Stimulated activated CD4-positive, alpha-beta T cell treated with anti-CD3 and anti-CD28 coated beads, Interleukin-4, amount 100 ng/mL, for 4 hours (primary cell): ENCODE data around the gene KIF5C.

ENCODE experiments used
- DNase-seq, 2 experiments: peaks; one replicate each; pipeline ENCODE4 v3.0.0-alpha.2; 2020

The KIF5C gene

DNA sequence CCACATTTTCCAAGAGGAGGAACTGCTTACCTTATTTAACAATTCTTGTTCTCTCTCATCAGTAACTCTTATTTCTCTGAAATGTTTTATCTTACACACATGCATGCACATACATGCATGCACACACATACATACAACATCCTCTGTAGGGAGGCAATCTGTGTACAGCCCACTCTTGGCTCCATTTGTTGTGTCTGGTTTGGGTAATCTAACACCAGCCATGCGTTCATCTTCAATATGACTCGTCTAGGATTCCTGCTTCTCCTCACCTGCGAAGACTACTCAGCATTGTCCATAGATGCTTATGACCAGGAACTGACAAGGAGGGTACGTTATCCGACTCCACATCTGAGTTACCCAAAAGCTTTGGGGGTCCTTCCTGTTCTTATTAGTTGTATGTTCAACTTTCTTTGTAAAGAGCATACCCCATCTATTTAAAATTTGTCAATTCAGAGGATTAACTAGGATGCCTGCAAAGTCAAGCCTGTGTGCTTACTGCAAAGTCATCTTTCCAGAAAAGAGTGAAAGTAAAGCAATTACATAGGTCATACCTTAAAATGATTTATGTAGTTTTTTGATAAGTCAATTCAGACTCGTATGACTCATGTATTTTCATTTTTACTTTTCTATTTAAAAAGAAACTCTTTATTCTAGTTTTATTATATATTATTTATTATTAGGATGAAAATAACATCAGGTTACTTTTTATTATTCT is 181.7 kb downstream of the KIF5C start:
- DNase-seq = no peak

DNA sequence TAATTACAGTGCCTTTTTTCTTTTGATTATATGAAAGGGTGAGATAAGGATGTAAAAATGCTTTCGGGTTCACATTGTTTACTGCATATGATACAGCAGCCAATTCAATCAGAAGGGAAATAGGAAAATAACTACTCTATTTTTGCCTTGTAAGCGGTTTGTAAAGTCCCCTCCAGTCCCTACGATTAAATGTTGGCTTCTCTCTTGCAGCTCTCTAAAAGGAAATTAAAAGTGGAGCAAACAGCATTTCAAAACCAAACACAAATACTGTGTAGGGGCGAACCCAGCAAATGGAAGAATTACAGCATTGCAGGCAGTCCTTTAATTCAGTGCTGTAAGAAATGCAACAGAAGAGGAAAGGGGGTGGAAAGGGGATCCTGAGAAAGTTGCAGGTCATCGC is 182.4 kb downstream of the KIF5C start:
- no peak for DNase-seq

DNA sequence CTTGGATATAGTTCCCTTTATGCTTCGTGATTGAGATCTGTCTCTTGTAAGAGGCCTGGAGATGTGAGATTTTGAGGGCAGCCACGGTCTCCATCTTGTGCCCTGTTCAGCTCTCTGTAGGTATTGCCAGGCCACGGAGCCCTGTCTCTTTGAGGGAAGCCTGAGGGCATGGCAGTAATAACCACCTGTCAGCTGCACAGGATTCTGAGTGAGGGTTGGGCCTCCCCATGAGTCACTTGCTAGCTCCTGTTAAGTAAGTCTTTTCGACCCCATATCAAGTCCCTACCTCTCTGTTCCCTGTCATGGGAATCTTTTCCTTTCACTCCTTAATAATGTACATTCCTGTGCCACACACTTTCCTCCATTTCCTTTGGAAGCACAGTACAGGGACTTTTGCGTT is 183.9 kb downstream of the KIF5C start:
- no peak for DNase-seq

DNA sequence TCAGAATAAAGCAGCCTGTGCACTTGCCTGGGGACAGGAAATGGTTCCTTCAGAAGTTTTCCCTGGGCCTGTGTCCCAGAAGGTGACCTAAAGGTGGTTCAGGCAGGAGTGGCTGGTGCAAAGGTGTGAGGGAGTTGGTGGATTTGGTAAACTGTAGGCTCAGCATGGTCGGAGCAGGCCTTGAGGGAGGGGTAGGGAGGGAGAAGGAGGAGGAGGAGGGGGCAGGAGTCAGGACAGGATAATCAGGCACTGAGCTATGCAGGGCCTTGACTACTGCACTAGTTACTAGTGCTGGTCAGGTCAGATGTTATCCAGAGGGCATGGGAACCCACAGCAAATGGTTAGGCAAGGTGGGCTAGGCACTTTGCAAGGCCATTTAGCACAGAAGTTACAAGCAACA is 184.8 kb downstream of the KIF5C start:
- no peak for DNase-seq

DNA sequence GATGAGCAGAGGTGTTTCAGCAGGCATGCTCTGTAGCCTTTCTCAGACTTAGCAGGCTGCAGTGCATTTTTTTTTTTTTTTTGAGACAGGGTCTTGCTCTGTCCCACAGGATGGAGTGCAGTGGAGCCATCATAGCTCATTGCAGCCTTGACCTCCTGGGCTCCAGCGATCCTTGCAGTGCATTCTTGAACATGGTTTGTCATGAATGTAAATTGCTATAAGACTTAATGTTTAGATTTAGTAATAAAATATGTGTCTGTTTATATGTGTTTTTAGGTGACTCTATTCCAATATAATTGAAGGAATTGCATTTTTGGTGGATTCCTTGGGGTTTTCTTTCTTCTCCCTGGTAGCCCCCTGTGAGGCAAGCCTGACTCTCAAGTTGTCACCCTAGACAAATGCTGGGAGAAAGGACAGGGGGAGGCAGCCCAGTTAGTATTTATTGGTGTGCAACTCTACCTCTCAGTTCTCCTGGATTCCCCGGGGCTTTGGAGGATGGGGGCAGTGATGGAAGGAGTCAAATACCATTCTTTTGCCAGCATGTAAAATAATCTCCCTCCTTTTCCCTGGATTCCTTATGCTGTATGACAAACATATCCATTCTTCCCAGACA is 186.2 kb downstream of the KIF5C start:
- no peak for DNase-seq

DNA sequence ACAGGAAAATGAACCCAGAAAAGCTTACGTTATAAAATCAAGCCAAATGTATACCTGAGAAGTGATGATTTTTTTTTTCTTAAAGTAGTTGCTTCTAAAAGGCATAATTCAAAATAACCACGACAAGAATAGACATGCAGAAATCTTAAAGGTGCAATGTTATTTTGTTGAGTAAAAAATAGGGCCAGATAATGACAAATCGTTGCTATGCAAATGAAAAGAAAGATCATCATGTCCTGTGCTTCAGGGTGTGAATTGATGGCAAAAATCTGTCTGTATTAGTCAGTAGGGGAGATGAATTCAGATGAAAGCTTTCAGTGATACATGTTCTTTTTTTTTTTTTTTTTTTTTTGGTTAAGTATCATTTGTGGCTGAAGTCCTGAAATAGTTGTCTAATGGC is 187.5 kb downstream of the KIF5C start:
- no peak for DNase-seq

DNA sequence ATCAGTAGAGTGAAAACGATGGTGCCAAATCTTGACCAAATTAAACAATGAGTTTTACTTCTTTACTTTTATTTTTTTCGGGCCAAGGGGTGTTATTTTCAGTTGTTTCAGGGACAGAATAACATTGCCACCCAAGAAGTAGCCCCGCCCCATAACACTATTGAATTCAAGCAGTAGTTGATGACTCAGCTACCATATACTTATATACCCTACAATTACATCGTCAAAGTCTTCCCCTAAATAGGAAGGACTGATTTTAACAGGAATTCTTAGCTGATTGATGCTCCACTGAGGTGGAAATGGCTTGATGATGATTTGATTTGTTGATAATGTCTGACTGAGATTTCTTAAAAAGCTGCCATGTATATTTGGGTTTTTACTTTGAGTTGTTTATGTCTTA is 188.2 kb downstream of the KIF5C start:
- no peak for DNase-seq

DNA sequence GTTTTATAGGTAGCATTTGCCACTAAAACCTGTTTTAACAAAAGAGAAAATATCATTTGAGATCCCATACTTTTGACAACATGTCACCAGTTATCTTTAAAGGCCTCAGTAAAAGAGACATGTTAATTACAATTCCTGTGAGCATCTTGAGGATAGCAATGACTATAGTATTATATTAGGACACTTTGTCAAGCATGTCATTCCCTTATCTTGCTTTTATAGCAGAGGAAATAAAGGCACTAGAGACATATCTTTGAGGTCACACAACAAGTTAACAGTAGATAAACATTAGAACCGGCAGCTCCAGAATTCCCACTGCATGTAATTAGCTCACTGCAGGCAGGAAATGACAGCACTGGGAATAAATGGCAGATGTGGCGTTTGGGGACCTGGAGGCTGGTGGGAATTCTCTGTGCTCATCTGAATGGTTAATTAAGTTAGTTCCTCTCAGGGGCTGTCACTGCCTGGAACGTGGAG is 189.4 kb downstream of the KIF5C start:
- DNase-seq = no peak

DNA sequence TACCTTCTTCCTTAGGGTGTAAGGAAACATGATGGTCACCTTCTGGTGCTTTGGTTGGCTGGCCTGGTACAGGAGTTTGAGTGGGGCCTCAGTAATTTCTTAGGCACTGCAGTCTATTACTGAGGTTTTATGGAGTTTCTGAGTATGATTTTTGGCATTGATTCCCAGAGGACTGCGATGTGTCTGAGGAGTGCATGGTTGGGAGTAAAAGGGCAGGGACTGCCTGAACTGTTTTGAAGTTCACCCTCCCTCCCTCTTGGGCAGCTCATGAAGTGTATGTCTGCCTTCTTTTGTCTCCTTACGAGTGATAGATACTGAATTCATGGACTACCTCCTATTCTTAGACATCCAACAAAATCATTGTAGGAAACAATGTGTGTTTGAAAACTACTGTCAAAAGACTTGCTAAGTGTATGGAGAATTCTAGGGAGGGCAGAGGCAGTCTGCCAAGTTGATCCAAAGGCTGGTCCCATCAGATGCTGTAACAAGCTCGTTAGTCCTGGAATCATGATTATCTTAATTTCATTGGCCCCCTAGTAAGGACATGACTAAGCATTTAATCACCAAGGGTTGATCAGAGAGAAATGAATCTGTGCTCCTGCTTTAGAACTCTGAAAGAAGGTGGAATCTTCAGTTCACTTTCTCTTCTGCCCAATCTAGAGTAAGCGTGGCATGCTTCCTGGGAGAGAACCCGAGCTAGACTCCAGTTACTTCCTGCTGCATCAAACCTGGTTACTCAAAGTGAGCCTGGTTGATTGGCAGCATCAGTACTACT is 190.0 kb downstream of the KIF5C start:
- DNase-seq = no peak

DNA sequence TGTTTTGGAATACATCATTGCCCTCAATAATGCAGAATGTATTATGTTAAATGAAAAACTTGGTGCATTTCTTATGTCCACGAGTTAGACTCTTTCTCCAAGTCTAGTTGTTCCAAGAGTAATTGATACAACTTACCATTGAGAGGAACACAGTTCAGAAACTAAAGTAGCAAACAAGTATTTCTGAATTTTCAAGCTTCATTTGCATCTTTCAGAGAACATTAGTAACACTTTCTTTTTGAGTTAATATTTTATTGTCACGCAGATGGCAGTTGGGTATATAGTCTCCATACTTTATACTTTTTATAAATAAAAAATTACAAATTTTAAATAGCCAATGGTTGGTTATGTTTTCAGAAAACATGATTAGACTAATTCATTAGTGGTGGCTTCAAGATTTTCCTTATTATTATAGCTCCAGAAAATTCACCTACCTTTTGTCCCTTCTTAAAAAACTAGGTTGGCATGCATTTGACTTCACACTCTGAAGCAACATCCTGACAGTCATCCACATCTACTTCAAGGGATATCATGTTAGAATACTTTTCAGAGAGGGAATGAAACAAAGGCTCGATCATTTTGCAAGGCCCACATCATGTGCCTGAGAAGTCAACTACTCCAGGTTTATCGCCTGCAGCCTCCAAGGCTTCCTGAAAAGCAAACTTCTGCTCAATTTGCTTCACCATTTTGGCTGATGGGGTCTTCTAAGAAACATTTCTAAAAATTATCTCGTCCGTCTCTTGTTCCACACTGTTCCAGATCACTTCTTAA is 193.4 kb downstream of the KIF5C start:
- DNase-seq = no peak

DNA sequence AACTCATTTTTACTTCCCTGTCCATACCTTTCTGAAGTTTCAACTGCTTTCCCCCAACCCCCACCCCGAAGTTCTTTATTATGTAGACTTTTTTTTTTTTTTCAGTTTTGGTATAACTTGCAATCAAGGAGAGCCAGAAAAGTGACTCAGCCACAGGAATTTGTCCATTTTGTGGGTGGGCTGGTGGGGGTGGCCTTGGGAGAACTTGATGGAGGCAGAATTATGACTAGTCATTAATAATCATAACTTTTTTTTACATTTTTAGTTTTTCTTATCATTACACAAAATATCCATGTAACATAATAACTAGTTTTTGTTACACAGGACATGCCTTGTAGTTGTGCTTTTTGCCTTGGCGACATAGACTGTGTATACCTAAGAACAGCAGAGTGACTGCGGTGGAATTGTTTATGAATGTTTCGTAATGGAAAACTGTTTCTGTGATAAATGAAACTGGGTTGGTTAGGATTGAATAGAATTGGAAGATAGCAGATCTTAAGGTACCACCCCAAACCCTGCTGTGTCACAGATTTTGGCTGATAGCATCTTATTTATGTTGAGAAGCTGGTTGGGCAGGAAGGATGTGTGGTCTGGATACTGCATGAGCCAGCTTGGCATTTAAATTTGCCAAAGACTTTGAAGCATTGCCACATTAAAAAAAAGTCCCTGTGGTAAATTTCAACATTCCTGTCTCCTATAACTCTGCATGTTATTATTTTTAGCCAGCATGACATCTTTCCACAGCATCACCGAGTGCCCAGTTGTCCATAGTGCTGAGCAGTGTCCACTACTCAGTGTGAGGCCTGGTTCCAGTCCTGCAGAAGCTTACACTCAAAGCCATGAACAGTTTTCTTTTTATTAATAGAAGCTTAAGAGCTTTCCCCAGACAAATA is 194.2 kb downstream of the KIF5C start:
- DNase-seq = no peak

DNA sequence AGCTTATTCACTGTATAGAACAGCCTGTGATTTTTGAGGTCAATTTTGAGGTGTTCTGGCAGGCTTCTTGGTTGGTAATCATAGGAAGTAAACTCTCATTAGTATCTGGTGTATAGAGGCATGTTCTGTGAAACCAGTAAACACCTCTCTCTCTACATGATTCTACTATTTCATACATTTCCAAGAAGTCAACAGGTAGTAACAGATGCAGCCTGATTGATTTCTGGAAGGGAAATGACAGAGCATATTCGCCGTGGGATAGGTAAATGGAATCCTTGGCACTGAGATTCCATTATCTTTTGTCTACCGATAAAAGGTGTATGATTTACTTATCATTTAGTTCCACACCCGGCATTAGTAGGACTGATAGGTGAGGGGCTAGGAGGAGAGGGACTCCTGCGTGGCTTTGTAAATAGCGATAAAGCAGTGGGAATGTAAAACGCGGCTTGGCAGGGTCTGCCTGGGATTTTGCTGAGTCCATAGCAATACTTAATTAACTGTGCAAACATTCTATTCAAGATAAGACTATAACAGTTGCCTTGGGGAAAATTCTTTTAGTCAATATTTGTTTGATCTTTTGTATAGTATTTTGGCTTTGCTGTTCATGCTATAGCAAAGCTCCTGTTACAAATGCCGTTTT is 195.8 kb downstream of the KIF5C start:
- no peak for DNase-seq

DNA sequence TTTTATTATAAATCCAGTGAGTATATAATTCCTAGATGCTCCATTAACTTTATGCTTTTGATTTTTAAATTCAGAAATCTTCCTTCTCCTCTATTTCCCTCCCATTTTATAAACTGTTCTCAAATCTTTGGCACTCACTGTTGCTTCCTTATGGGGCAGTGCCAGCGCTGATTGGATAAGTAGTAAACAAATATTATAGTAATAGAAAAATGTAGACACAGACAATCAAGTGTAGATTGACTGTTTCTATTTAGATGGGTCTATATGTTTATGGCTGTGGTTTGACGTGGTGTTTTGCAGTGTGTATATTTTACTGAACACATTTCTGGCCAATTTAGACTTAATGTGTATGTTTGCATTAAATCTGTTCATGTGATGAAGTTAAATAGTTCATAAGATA is 200.1 kb downstream of the KIF5C start:
- DNase-seq = no peak

DNA sequence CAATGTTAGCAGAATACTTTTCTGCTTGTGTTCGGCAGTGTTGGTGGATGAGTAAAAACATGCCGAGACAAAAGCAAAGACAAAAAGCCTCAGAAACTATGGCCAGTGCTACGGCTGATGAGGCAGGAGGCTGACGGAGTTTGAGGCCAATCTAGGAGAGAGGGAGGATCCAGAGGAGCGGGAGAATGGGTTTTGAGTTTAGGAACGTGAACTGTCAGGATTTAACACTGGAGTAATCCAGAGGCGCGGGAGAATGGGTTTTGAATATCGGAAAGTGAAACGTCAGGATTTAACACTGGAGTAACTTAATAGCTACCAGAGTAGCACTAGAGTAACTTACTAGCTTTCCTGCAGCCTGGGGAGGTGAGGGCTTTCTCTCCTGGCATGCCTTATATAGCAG is 200.8 kb downstream of the KIF5C start:
- no peak for DNase-seq
